A673 (cell line): ENCODE measurements around the gene BLID.

Experiments used
- CTCF ChIP-seq: fragments of 300-800, 200-600 bp; sonication (generic); conservative IDR thresholded peaks from 2 replicates; pipeline ENCODE4 v1.5.1; 2017; ENCODE audit warnings: low read depth, mild to moderate bottlenecking, antibody characterized with exemption, low read length, moderate library complexity, mixed read lengths
- EZH2 ChIP-seq: fragments of 200-600 bp; sonication (generic); IDR thresholded peaks from 2 replicates; pipeline ENCODE4 v1.6.1; 2017; ENCODE audit warnings: borderline replicate concordance, low read depth, mild to moderate bottlenecking, mixed read lengths, antibody characterized with exemption, low read length; ENCODE audit not compliant: poor library complexity, severe bottlenecking

DNA sequence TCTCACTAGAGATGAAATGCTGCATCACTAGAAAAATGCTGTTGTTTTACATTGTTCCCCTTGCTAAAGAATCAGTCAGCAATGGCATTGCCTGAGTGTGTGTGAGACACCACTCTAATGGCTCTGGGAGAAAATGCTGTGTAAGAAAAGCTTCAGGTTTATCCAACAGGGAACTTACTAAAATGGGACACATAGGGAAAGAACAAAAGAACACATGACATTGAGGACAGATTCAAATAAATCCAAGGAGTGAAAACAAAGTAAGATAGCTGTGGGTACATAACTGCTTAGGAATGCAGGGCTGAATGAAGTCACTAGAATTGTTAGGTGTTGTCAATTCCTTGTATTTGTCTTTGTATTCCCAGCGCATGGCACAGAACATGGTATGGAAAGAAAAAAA is 24.2 kb downstream of the BLID start:
- TF ChIP-seq CTCF (no peak), EZH2 (no peak)
